ENCODE results near the gene PADI4. TPM values are rescaled to one million over a fixed set of nuclear protein-coding genes. Genes with fewer than 3 reads are reported as not detected.
"Not testable (repeated sequence)": the region's sequence is repeated elsewhere in the genome, so short reads cannot be mapped to it uniquely, and the experiment has no call there.

The PADI4 gene
- total RNA-seq, 2 experiments from 2014 or later: 0.59 to 0.63 TPM

- POLR2A ChIA-PET, CTCF ChIA-PET: not testable (repeated sequence)
Observed at GRCh38 chr1:17407786-17408514, 100.0 kb downstream of the PADI4 start.

- ChIA-PET POLR2A (no interaction called here), CTCF (interaction anchor here (0.9 kb wide), 1 partner anchor 10 kb away, joined by 3 read pairs; no protein-coding TSS in a partner anchor)
Observed at GRCh38 chr1:17409391-17409811, 101.4 kb downstream of the PADI4 start.

GRCh38 chr1:17412093-17412870, 104.3 kb downstream of the PADI4 start:
- POLR2A ChIA-PET: interaction anchor here (0.5 kb wide), 1 partner anchor 23 kb away, joined by 3 read pairs; no protein-coding TSS in a partner anchor
- CTCF ChIA-PET: no interaction called here

Other genes with a start within 250 kb of the PADI4 start
- gene PADI2, start 188.7 kb upstream of the PADI4 start, total RNA-seq: not detected
- not detected for gene PADI1, start 103.1 kb upstream of the PADI4 start, total RNA-seq
- gene PADI3, start 59.1 kb upstream of the PADI4 start, total RNA-seq: not detected
- not detected for gene PADI6, start 64.0 kb downstream of the PADI4 start, total RNA-seq
- gene RCC2, start 131.5 kb downstream of the PADI4 start, total RNA-seq: 100 to 1,000 TPM; 156 to 159 TPM
- not detected for gene ARHGEF10L, start 231.5 kb downstream of the PADI4 start, total RNA-seq

Measured in activated CD8-positive, alpha-beta memory T cell treated with anti-CD3 and anti-CD28 coated beads for 36 hours (primary cell).